HG02885 (cell line): ENCODE data around the gene KCTD1.

Experiments
- ATAC-seq: cut with Tn5 transposase; IDR thresholded peaks from one replicate; pipeline ENCODE4 v1.9.1; 2021; ENCODE audit warnings: mild to moderate bottlenecking; ENCODE audit not compliant: unreplicated experiment, poor library complexity

Gene KCTD1

GRCh38 chr18:26406854-26407517 lies 141.4 kb downstream of the KCTD1 start:
- no peak for ATAC-seq

GRCh38 chr18:26406324-26406723 lies 142.0 kb downstream of the KCTD1 start:
- no peak for ATAC-seq

- ATAC-seq, result peak; percentile 75
Observed at GRCh38 chr18:26405190-26405801, 143.1 kb downstream of the KCTD1 start.
